ENCODE data around the gene GUK1. TPM values are rescaled to one million over a fixed set of nuclear protein-coding genes. Genes with fewer than 3 reads are reported as not detected.

Gene GUK1
- total and polyA plus RNA-seq, 2 of the 4 experiments (the other 2 are of a cell fraction): 465 to 548 TPM

- intact Hi-C loops (cut with micrococcal nuclease): loop anchor here (1.0 to 10.0 kb wide), 5 partner anchors 143 to 384 kb away; a partner anchor contains a TSS
- H3K4ac ChIP-seq (ENCODE audit: low read depth, low read length): no peak overlapping the region
- 60% methylated on average over 1 of the region's 2 CpGs; no CpG with 5 or more reads in 1 of the 2 experiments for WGBS, 2 experiments (ENCODE audit: extremely low coverage in 2 of 2, insufficient read length in 1 of 2)
Measured at GRCh38 chr1:228131766-228132165, 8.3 kb upstream of the GUK1 start.

More at GRCh38 chr1:228131766-228132165, 8.3 kb upstream of the GUK1 start:
- H3K27ac ChIP-seq (ENCODE audit: insufficient read depth, low read length): no peak overlapping the region
- H3K27me3 ChIP-seq (ENCODE audit: control insufficient read depth, insufficient read depth, low read length): peaks cover 21% of the 10 kb centered on the region
- TF ChIP-seq, protein P1, sequence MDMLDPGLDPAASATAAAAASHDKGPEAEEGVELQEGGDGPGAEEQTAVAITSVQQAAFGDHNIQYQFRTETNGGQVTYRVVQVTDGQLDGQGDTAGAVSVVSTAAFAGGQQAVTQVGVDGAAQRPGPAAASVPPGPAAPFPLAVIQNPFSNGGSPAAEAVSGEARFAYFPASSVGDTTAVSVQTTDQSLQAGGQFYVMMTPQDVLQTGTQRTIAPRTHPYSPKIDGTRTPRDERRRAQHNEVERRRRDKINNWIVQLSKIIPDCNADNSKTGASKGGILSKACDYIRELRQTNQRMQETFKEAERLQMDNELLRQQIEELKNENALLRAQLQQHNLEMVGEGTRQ (IDR thresholded peaks at IDR 0.05; ENCODE audit: low read depth, low read length): no peak
- TF ChIP-seq, protein P2, sequence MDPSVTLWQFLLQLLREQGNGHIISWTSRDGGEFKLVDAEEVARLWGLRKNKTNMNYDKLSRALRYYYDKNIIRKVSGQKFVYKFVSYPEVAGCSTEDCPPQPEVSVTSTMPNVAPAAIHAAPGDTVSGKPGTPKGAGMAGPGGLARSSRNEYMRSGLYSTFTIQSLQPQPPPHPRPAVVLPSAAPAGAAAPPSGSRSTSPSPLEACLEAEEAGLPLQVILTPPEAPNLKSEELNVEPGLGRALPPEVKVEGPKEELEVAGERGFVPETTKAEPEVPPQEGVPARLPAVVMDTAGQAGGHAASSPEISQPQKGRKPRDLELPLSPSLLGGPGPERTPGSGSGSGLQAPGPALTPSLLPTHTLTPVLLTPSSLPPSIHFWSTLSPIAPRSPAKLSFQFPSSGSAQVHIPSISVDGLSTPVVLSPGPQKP (IDR thresholded peaks at IDR 0.05; ENCODE audit: borderline replicate concordance, low read depth, low read length): no peak
- TF ChIP-seq RFX5 (IDR thresholded peaks at IDR 0.05; ENCODE audit: low read depth, low read length) (no peak), POLR2A (IDR thresholded peaks at IDR 0.05; ENCODE audit: low read depth, low read length) (no peak), BHLHE40 (IDR thresholded peaks at IDR 0.05; ENCODE audit: low read depth, low read length) (no peak), SMC3 (IDR thresholded peaks at IDR 0.05; ENCODE audit: low read depth, low read length) (no peak), RAD21 (IDR thresholded peaks at IDR 0.05; ENCODE audit: low read length) (no peak)
- DNase-seq (no peak), ATAC-seq (ENCODE audit: low read depth) (no peak)
- H2AK9ac ChIP-seq (replicated peaks; ENCODE audit: low read depth, low read length, poor library complexity): no peak overlapping the region
- BruUV-seq (replicated peaks): no TSS peak
- no peaks in the 10 kb centered on the region for H3K36me3 ChIP-seq (ENCODE audit: control insufficient read depth, insufficient read depth, low read length)
- no peak overlapping the region for H3K4me2 ChIP-seq (ENCODE audit: low read depth, low read length)
- no peak overlapping the region for H4K8ac ChIP-seq (ENCODE audit: low read depth in 2 of 2, low read length in 2 of 2)
- no peak overlapping the region for H4K91ac ChIP-seq (ENCODE audit: insufficient read depth, low read depth, low read length)
- CTCF ChIA-PET: interaction anchor here (1.0 to 1.1 kb wide), 2 partner anchors 9 to 35 kb away, joined by 3 read pairs; no protein-coding TSS in a partner anchor
- no peak overlapping the region for H2BK5ac ChIP-seq (ENCODE audit: low read depth, low read length, poor library complexity, severe bottlenecking)
- H3K18ac ChIP-seq (ENCODE audit: low read depth, low read length): no peak overlapping the region
- no peak overlapping the region for H2BK120ac ChIP-seq (ENCODE audit: low read depth, low read length)
- no peaks in the 10 kb centered on the region for H3K9me3 ChIP-seq (ENCODE audit: control insufficient read depth, insufficient read depth, low read length)
- no peaks in the 10 kb centered on the region for H3K79me1 ChIP-seq (ENCODE audit: low read depth in 1 of 2, low read length in 2 of 2)
- no peaks in the 10 kb centered on the region for H3K4me1 ChIP-seq (ENCODE audit: control insufficient read depth, insufficient read depth, low read length)
- POLR2A ChIA-PET (ENCODE audit: unreplicated experiment): no interaction called here
- H2BK20ac ChIP-seq (ENCODE audit: low read depth, low read length): no peak overlapping the region
- H3K9ac ChIP-seq (ENCODE audit: low read depth, low read length): no peak overlapping the region
- no peak overlapping the region for H2BK15ac ChIP-seq (ENCODE audit: low read depth, low read length)
- no peak overlapping the region for H2AK5ac ChIP-seq (ENCODE audit: low read depth, low read length)
- no peak overlapping the region for H2AFZ ChIP-seq (replicated peaks; ENCODE audit: low read length, poor library complexity)
- in situ Hi-C loops (cut with MboI; ENCODE audit: low sequenced_read_pairs): loop anchor here (10.0 kb wide), 1 partner anchor 373 kb away; no protein-coding TSS in a partner anchor
- no peak overlapping the region for H3K23ac ChIP-seq (ENCODE audit: low read depth, low read length)
- no peak overlapping the region for H3K4me3 ChIP-seq (ENCODE audit: insufficient read depth, low read depth, low read length)
- no peaks in the 10 kb centered on the region for H4K20me1 ChIP-seq (ENCODE audit: insufficient read depth, low read length)
- no peak overlapping the region for H4K5ac ChIP-seq (ENCODE audit: low read depth, low read length)
- dilution Hi-C loops (cut with HindIII; ENCODE audit: low sequenced_read_pairs, unreplicated experiment): no loop called here
- no peaks in the 10 kb centered on the region for H3K9me1 ChIP-seq (ENCODE audit: insufficient read depth, low read length)
- no peak overlapping the region for H3K14ac ChIP-seq (replicated peaks; ENCODE audit: low read depth, low read length)
- H3K56ac ChIP-seq (ENCODE audit: extremely low read depth, insufficient read depth, low read length): no peak overlapping the region
